Stimulated activated CD8-positive, alpha-beta memory T cell treated with anti-CD3 and anti-CD28 coated beads, Interleukin-4, amount 100 ng/mL, for 4 hours (primary cell): ENCODE data around the gene SLC37A3.

Experiments used
- DNase-seq, 2 donors: peaks; one replicate each; pipeline ENCODE4 v3.0.0-alpha.2; 2020; ENCODE audit warnings: low read depth in 2 of 2, low spot score in 1 of 2

Gene SLC37A3

DNA sequence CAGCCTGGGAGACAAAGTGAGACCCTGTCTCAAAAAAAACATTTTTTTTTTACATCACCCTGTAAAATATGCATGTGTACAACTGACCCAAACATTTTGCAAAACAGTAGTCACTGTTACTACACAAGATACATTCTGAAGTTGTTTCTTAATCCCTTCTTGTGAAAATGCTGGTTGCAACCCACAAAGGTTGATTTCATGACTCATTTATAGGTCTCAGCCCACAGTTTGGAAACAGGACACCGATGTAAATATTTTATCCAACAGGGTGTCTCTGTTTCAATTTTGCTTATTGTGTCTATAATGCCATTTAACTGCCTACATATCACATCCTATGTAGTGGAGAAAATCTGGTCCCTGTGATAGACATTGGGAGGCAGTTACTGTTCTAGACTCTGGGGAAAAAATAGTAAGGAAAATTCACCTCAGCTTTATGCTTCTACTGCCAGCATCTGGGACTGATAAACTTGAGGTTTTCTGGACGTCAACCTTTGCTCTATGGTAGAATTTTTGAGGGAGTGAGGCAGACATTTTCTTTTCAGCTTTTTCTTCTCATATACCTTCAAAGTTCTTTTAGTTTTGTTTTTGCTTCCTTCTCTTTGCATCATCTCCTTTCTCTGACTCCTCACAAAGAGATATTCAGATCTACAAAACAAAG is 4.0 kb upstream of the SLC37A3 start:
- DNase-seq: no peak

DNA sequence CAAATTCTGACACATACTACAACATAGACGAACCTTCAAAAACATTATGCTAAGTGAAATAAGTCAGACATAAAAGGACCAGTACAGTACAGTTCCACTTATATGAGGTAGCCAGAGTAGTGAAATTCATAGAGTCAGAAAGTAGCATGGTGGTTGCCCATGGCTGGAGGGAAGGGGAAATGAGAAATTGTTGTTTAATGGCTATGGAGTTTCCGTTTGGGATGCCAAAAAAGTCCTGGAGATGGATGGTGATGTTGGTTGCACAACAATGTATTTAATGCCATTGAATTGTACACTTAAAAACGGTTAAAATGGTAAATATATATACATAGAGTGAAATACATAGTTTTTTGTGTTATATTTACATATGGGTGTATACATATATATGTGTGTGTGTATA is 2.1 kb upstream of the SLC37A3 start:
- no peak for DNase-seq

- no peak for DNase-seq
These were observed 491 bp upstream of the SLC37A3 start for GRCh38 chr7:140398821-140399220.

- DNase-seq: no peak
These were observed 4.5 kb downstream of the SLC37A3 start for GRCh38 chr7:140393756-140394306.

- DNase-seq: no peak
These were observed 6.7 kb downstream of the SLC37A3 start for GRCh38 chr7:140391634-140392033.

- DNase-seq: no peak
These were observed 7.7 kb downstream of the SLC37A3 start for GRCh38 chr7:140390466-140391190.

DNA sequence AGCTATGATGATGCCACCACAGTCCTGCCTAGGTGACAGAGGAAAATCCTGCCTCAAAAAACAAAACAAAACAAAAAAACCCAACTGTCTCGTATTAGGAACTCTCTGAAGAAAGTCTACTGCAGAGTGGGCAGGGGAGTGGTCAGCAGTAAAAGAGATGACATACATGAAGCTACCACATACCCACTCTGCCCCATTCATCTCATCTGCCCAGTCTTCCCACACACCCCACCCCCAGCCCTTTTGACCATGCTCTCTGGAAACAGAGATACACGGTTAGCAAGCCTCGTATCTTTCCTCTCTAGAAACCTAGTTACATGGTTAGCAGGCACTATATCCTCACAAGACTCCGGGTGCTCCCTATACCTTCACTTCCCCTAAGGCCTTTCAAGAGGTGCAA is 8.3 kb downstream of the SLC37A3 start:
- no peak for DNase-seq

- DNase-seq: no peak
These were observed 8.9 kb downstream of the SLC37A3 start for GRCh38 chr7:140389445-140389844.

GRCh38 chr7:140384894-140385545 is 13.3 kb downstream of the SLC37A3 start:
- no peak for DNase-seq

DNA sequence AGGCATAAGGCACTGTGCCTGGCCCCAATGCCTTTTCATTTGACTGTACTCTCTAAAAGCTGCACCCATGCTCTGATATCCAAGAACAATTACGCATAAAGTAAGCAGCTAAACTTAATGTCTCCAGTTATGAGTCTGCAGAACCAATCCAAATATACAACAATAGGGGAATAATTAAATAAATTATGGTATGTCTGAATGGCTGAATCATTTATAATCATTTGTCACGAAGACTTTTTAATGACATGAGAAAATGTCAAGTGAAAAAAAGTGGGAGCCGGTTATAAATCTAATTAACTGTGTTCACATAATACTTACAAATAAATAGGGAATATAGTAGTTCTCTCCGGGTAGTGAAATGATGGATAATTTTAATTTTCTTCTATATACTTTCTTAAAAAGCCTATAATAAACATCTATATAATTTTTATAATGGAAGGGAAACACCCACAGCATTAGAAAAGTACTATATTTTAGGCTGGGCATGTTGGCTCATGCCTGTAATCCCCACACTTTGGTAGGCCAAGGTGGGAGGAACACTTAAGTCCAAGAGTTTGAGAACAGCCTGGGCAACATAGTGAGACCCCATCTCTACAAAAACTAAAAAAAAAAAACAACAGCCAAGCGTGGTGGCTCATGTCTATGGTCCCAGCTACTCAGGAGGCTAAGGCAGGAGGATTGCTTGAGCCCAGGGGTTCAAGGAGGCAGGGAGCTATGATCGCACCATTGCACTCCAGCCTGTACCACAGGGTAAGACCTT is 14.2 kb downstream of the SLC37A3 start:
- DNase-seq: no peak

- DNase-seq: no peak
These were observed 22.2 kb downstream of the SLC37A3 start for GRCh38 chr7:140375892-140376730.

DNA sequence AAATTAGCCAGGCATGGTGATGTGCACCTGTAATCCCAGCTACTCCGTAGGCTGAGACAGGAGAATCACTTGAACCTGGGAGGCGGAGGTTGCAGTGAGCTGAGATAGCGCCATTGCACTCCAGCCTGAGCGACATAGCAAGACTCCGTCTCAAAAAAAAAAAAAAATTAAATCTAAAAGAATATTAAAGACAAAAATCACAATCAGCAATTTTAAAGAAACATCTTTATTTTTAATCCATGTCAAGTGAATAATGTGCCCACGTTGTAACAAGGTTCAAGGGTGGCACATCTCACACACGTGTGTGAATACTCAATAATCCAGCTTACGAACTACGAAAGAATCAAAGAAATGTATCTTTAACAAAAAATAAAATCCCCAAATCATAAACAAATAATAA is 23.0 kb downstream of the SLC37A3 start:
- no peak for DNase-seq

DNA sequence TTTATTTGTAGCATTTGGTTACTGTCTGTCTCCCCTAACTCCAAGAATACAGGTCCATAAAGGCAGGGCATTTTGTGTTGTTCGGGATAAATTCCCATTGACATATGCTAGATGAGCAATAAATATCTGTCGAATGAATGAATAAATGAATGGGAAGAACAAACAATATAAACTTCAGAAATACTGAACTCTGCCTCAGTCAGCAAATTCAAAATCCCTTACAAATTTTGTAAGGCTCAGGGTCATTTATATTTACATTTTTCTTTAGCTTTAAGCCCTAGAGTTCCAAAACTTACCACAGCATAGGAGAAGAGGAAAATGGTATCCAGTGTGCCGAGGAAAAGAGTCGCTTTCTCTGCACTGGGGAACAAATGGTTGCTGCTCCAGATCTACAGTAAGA is 29.0 kb downstream of the SLC37A3 start:
- no peak for DNase-seq

- no peak for DNase-seq
These were observed 30.8 kb downstream of the SLC37A3 start for GRCh38 chr7:140367528-140367927.

DNA sequence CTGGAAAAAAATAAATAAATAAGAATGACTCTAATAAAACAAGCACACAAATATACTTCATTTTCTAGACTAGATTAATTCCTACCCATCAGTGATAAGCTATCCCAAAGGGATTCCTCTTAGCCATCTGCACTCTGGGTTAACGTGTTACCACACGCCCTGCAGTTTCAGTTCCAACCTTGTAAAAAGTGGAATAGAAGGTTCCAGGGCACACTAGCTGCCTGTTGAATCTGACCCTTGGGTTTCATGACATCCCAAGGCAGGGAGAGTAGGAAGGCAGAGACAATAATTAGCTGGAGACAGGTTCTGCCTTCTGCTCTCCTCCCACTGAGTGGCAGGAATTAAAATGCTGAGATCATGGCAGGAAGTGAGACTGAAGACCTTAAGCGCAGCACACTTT is 33.5 kb downstream of the SLC37A3 start:
- DNase-seq: no peak

GRCh38 chr7:140360697-140361229 is 37.6 kb downstream of the SLC37A3 start:
- DNase-seq: no peak

DNA sequence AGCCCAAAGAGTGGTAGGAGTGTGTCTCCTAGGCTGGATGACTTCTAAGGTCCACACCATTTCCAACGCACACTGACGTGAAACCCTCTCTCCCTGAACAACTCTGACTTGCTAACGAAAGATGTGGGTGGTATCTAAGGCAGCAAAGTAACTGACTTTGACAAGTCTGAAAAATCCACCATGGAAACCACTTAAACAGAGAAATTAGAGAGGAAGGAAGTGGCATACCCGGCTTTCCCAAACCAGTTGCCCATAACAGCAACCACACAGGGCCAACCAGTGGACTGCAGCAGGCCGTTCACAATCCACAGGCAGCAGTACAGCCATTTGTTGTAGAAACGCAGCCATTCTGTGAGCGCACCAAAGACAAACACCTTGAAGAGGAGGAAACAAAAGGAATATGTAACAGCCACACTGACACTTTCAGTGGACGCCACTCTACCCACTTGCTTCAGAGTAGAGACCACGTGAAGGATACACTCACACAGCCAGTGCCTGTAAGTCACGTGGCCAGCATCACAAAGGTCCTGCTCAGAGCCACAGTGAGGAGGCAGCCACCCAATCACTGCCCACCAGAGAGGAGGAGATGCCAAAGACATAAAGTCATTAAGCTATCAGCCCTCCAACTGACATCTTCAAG is 39.8 kb downstream of the SLC37A3 start:
- DNase-seq: no peak

DNA sequence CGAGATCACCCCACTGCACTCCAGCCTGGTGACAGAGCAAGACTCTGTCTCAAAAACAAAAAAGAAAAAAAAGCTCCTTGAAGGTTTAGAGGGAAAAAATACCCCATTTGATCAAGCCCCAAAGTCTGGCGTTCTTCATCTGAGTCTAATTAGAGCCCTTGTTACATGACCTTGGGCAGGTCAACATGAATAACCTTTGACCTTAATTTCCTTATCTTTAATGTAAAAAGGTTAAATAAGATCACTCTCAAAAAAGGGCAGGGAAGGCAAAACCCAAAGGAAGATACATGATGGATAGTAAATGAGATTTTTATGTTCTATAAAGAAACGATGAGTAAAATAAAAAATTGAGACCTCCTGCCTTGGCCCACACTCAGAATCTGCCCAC is 40.3 kb downstream of the SLC37A3 start:
- no peak for DNase-seq

GRCh38 chr7:140350056-140350455 is 48.3 kb downstream of the SLC37A3 start:
- DNase-seq: no peak
